MCF 10A (cell line): ENCODE measurements around the gene KIRREL3. TPM values are rescaled to one million over a fixed set of nuclear protein-coding genes. Genes with fewer than 3 reads are reported as not detected.

Experiments
- BruUV-seq: library from RNA; stranded (reverse); fragments of 400-500 nt; replicated peaks from 2 replicates; lab custom pipeline; 2021; lab: Mats Ljungman, UMichigan
- CTCF ChIA-PET: fragments of 300-600 bp; sonication (Branson Sonifier 250); formaldehyde crosslinking; extraction: SDS; loops from one replicate; lab custom pipeline; 2021; ENCODE audit warnings: antibody characterized with exemption, inconsistent platforms; lab: Yijun Ruan, JAX
- POLR2A ChIA-PET: fragments of 300-600, 350-650 bp; sonication (Branson Sonifier 250); formaldehyde crosslinking; extraction: SDS; loops from one replicate; lab custom pipeline; 2020; ENCODE audit warnings: antibody characterized with exemption, inconsistent platforms; lab: Yijun Ruan, JAX
- DNase-seq: peaks from one replicate; pipeline ENCODE4 v3.0.0-alpha.2; 2018; ENCODE audit not compliant: unreplicated experiment
- H3K27ac Mint-ChIP-seq: one replicate; pipeline ENCODE4 v1.8.0; 2022; ENCODE audit warnings: mild to moderate bottlenecking, low read depth, mixed read lengths; ENCODE audit not compliant: unreplicated experiment
- H3K27me3 Mint-ChIP-seq: one replicate; pipeline ENCODE4 v1.8.0; 2022; ENCODE audit warnings: mixed read lengths; ENCODE audit not compliant: insufficient read depth, unreplicated experiment
- H3K36me3 Mint-ChIP-seq: one replicate; pipeline ENCODE4 v1.8.0; 2022; ENCODE audit warnings: mild to moderate bottlenecking, moderate library complexity, mixed read lengths; ENCODE audit not compliant: insufficient read depth, unreplicated experiment
- H3K4me1 Mint-ChIP-seq: one replicate; pipeline ENCODE4 v1.8.0; 2022; ENCODE audit warnings: mixed read lengths; ENCODE audit not compliant: insufficient read depth, unreplicated experiment
- H3K4me3 Mint-ChIP-seq: one replicate; pipeline ENCODE4 v1.8.0; 2022; ENCODE audit warnings: mild to moderate bottlenecking, moderate library complexity, mixed read lengths; ENCODE audit not compliant: unreplicated experiment
- H3K9me3 Mint-ChIP-seq: one replicate; pipeline ENCODE4 v1.8.0; 2022; ENCODE audit warnings: mixed read lengths; ENCODE audit not compliant: unreplicated experiment
- CTCF ChIP-seq: fragments of 200-600 bp; IDR thresholded peaks from one replicate; pipeline ENCODE4 v1.8.0; 2022; ENCODE audit warnings: antibody characterized with exemption, mild to moderate bottlenecking; ENCODE audit not compliant: unreplicated experiment
- intact Hi-C: fragments of 100-400 bp; cut with micrococcal nuclease; formaldehyde crosslinking; loops from 2 replicates; pipeline ENCODE4 v1.14.1; 2022
- total RNA-seq: library from RNA; stranded (reverse); gene quantifications from 2 replicates; pipeline ENCODE4 v1.2.3, GENCODE V29; 2022

Gene KIRREL3
- total RNA-seq, 1 experiment from 2014 or later, result not detected

- POLR2A ChIA-PET, result no interaction called here
- Mint-ChIP-seq H3K36me3 (no peaks in the 10 kb centered on the region), H3K27ac (no peak overlapping the region), H3K4me3 (no peak overlapping the region), H3K27me3 (no peaks in the 10 kb centered on the region), H3K9me3 (peaks cover 34% of the 10 kb centered on the region), H3K4me1 (no peaks in the 10 kb centered on the region)
- no peak for TF ChIP-seq CTCF
- intact Hi-C loops, result no loop called here
- DNase-seq, result no peak
- no TSS peak for BruUV-seq
- CTCF ChIA-PET, result no interaction called here
These were observed 137.8 kb downstream of the KIRREL3 start for GRCh38 chr11:126862664-126863243.

GRCh38 chr11:126861796-126862459 is 138.6 kb downstream of the KIRREL3 start:
- H3K27ac Mint-ChIP-seq, result no peak overlapping the region
- BruUV-seq, result no TSS peak
- H3K4me1 Mint-ChIP-seq, result no peaks in the 10 kb centered on the region
- CTCF ChIA-PET, result interaction anchor here (0.9 kb wide), 1 partner anchor 18 kb away, joined by 3 read pairs; no protein-coding TSS in a partner anchor
- no peak for TF ChIP-seq CTCF
- no peaks in the 10 kb centered on the region for H3K27me3 Mint-ChIP-seq
- no peaks in the 10 kb centered on the region for H3K36me3 Mint-ChIP-seq
- H3K9me3 Mint-ChIP-seq, result peaks cover 29% of the 10 kb centered on the region
- no peak overlapping the region for H3K4me3 Mint-ChIP-seq
- no peak for DNase-seq
- POLR2A ChIA-PET, result no interaction called here
- intact Hi-C loops, result no loop called here

GRCh38 chr11:126857860-126858808 is 142.4 kb downstream of the KIRREL3 start:
- no TSS peak for BruUV-seq
- Mint-ChIP-seq H3K27me3 (no peaks in the 10 kb centered on the region), H3K4me1 (no peaks in the 10 kb centered on the region), H3K9me3 (peaks cover 22% of the 10 kb centered on the region), H3K36me3 (no peaks in the 10 kb centered on the region), H3K27ac (no peak overlapping the region), H3K4me3 (no peak overlapping the region)
- CTCF ChIA-PET, result interaction anchor here (0.7 kb wide), 1 partner anchor 153 kb away, joined by 4 read pairs; no protein-coding TSS in a partner anchor
- no peak for TF ChIP-seq CTCF
- POLR2A ChIA-PET, result no interaction called here
- no peak for DNase-seq
- intact Hi-C loops, result no loop called here

GRCh38 chr11:126855536-126855935 is 145.0 kb downstream of the KIRREL3 start:
- no peaks in the 10 kb centered on the region for H3K27me3 Mint-ChIP-seq
- ChIA-PET CTCF (no interaction called here), POLR2A (interaction anchor here (0.6 kb wide), 1 partner anchor 211 kb away, joined by 3 read pairs; no protein-coding TSS in a partner anchor)
- TF ChIP-seq CTCF, result no peak
- no peak for DNase-seq
- H3K9me3 Mint-ChIP-seq, result peaks cover 19% of the 10 kb centered on the region
- H3K27ac Mint-ChIP-seq, result no peak overlapping the region
- intact Hi-C loops, result no loop called here
- H3K4me1 Mint-ChIP-seq, result no peaks in the 10 kb centered on the region
- H3K36me3 Mint-ChIP-seq, result no peaks in the 10 kb centered on the region
- no TSS peak for BruUV-seq
- H3K4me3 Mint-ChIP-seq, result no peak overlapping the region
